ENCODE results near the gene COL23A1.

The COL23A1 gene

DNA sequence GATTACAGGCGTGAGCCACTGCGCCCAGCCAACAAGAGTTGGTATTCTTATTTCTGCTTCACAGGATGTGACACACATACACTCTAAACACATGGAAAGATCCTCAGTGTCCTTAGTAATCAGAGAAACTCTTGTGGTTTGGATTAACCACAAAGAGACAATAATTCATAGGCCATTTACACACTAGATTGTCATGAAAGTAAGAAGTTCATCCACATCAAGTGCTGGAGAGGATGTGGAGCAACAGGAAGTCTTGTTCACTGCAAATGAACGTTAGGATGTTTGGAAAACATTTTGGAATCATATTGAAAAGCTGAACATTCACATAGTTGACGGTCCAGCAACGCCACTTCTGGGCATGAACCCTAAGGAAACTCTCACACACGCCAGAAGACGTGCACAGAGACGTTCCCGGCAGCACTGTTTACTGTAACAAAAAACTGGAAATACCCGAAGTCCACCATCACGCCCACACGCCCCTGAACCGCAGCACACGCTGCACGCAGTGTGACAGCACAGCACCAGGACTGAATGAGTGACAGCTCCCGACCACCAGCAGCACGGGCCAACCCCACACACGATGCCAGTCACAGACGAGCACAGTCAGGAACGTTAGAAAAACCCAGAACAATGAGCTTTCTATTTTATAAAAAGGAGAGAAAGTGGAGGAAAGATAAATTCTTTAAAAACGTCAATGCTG lies 87.6 kb downstream of the COL23A1 start:
- Histone ChIP-seq H3K4me1 (ENCODE audit: control insufficient read depth in 5 of 5, insufficient read depth in 5 of 5, low read length in 5 of 5) (no peaks in the 10 kb centered on the region), H3K36me3 (ENCODE audit: control insufficient read depth in 5 of 5, insufficient read depth in 5 of 5, low read length in 5 of 5) (no peaks in the 10 kb centered on the region), H3K27ac (ENCODE audit: low read depth, low read length) (no peak overlapping the region), H3K4me3 (ENCODE audit: low read depth in 1 of 5, low read length in 5 of 5) (no peak overlapping the region), H3K9ac (ENCODE audit: low read length in 5 of 5) (no peak overlapping the region), H3K27me3 (ENCODE audit: control insufficient read depth in 5 of 5, insufficient read depth in 4 of 5, low read length in 5 of 5) (no peaks in the 10 kb centered on the region), H3K9me3 (ENCODE audit: control insufficient read depth in 5 of 5, low read length in 5 of 5) (peaks cover 0 to 13% (median 3%) of the 10 kb centered on the region in 5 donors)

DNA sequence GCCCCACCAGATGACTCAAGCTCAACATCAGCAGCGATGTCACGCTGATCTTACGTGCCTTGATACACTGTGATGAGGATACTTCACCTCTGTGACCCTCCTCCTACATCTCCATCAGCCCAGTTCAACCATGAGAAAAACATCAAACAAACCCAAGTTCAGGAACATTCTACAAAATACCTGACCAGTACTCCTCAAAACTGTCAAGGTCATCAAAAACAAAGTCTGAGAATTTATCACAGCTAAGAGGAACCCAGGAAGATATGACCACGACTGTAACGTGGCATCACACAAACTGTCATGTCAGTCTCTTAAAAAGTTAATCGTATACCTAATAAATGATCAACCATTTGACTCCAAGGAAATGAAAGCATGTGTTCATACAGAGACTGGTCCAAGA lies 90.8 kb downstream of the COL23A1 start:
- Histone ChIP-seq H3K9ac (ENCODE audit: low read length in 5 of 5) (no peak overlapping the region), H3K4me1 (ENCODE audit: control insufficient read depth in 5 of 5, insufficient read depth in 5 of 5, low read length in 5 of 5) (peaks cover 0 to 5% (median 0%) of the 10 kb centered on the region in 5 donors), H3K36me3 (ENCODE audit: control insufficient read depth in 5 of 5, insufficient read depth in 5 of 5, low read length in 5 of 5) (no peaks in the 10 kb centered on the region), H3K27ac (ENCODE audit: low read depth, low read length) (no peak overlapping the region), H3K4me3 (ENCODE audit: low read depth in 1 of 5, low read length in 5 of 5) (no peak overlapping the region), H3K9me3 (ENCODE audit: control insufficient read depth in 5 of 5, low read length in 5 of 5) (peaks cover 0 to 13% (median 2%) of the 10 kb centered on the region in 5 donors), H3K27me3 (ENCODE audit: control insufficient read depth in 5 of 5, insufficient read depth in 4 of 5, low read length in 5 of 5) (no peaks in the 10 kb centered on the region)

- no peak overlapping the region for H3K27ac ChIP-seq (ENCODE audit: low read depth, low read length)
- H3K4me1 ChIP-seq (ENCODE audit: control insufficient read depth in 5 of 5, insufficient read depth in 5 of 5, low read length in 5 of 5), result peaks cover 0 to 12% (median 0%) of the 10 kb centered on the region in 5 donors
- H3K4me3 ChIP-seq (ENCODE audit: low read depth in 1 of 5, low read length in 5 of 5), result no peak overlapping the region
- H3K36me3 ChIP-seq (ENCODE audit: control insufficient read depth in 5 of 5, insufficient read depth in 5 of 5, low read length in 5 of 5), result no peaks in the 10 kb centered on the region
- H3K9ac ChIP-seq (ENCODE audit: low read length in 5 of 5), result no peak overlapping the region
- H3K27me3 ChIP-seq (ENCODE audit: control insufficient read depth in 5 of 5, insufficient read depth in 4 of 5, low read length in 5 of 5), result no peaks in the 10 kb centered on the region
- peaks cover 0 to 11% (median under 1%) of the 10 kb centered on the region in 5 donors for H3K9me3 ChIP-seq (ENCODE audit: control insufficient read depth in 5 of 5, low read length in 5 of 5)
These were observed 93.6 kb downstream of the COL23A1 start for GRCh38 chr5:178496642-178497041.

DNA sequence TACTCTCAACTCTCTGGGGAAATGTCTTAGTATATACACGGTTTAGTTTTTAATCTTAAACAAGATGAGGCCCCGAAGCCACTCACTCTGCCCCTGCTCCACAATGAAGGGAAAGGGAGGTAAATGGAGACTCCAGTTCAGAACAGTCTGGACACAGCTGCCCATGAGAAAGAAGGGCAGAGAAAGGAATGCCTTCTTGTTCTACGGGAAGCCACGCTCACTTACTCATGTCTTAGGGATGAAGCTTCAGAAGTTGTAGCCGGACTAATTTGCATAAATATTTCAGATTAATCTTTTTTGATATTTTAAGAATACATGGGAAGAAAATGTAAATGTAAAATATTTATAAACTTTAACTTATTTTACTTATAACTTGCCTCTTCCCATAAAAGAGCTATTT lies 94.0 kb downstream of the COL23A1 start:
- Histone ChIP-seq H3K9ac (ENCODE audit: low read length in 5 of 5) (no peak overlapping the region), H3K36me3 (ENCODE audit: control insufficient read depth in 5 of 5, insufficient read depth in 5 of 5, low read length in 5 of 5) (no peaks in the 10 kb centered on the region), H3K27ac (ENCODE audit: low read depth, low read length) (no peak overlapping the region), H3K4me3 (ENCODE audit: low read depth in 1 of 5, low read length in 5 of 5) (no peak overlapping the region), H3K4me1 (ENCODE audit: control insufficient read depth in 5 of 5, insufficient read depth in 5 of 5, low read length in 5 of 5) (peaks cover 0 to 12% (median 0%) of the 10 kb centered on the region in 5 donors), H3K27me3 (ENCODE audit: control insufficient read depth in 5 of 5, insufficient read depth in 4 of 5, low read length in 5 of 5) (no peaks in the 10 kb centered on the region), H3K9me3 (ENCODE audit: control insufficient read depth in 5 of 5, low read length in 5 of 5) (peaks cover 0 to 9% (median 0%) of the 10 kb centered on the region in 5 donors)

DNA sequence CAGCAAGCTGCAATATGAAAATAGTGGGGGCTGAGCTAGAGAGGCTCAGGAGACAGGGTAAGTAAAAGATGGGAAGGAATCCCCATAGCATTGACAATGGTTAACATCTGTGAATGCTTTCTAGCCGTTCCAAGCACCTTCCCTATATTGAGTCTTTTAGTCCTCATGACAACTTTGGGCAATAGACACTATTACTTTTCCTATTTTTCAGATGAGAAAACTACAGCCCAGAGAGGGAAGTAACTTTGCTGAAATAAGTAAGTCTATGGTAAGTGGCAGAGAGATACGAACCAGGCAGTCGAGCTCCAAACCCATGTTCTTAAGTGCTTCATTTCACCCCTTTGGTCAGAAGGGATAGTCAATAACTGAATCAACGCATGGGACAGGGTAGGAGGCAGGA lies 94.5 kb downstream of the COL23A1 start:
- H3K27me3 ChIP-seq (ENCODE audit: control insufficient read depth in 5 of 5, insufficient read depth in 4 of 5, low read length in 5 of 5), result no peaks in the 10 kb centered on the region
- H3K36me3 ChIP-seq (ENCODE audit: control insufficient read depth in 5 of 5, insufficient read depth in 5 of 5, low read length in 5 of 5), result no peaks in the 10 kb centered on the region

GRCh38 chr5:178492278-178492677 lies 97.9 kb downstream of the COL23A1 start:
- no peak overlapping the region for H3K4me3 ChIP-seq (ENCODE audit: low read depth in 1 of 5, low read length in 5 of 5)
- H3K9me3 ChIP-seq (ENCODE audit: control insufficient read depth in 5 of 5, low read length in 5 of 5), result peaks cover 0 to 8% (median 7%) of the 10 kb centered on the region in 5 donors
- no peak overlapping the region for H3K27ac ChIP-seq (ENCODE audit: low read depth, low read length)
- no peak overlapping the region for H3K9ac ChIP-seq (ENCODE audit: low read length in 5 of 5)
- H3K36me3 ChIP-seq (ENCODE audit: control insufficient read depth in 5 of 5, insufficient read depth in 5 of 5, low read length in 5 of 5), result no peaks in the 10 kb centered on the region
- peaks cover 0 to 9% (median 6%) of the 10 kb centered on the region in 5 donors for H3K27me3 ChIP-seq (ENCODE audit: control insufficient read depth in 5 of 5, insufficient read depth in 4 of 5, low read length in 5 of 5)
- H3K4me1 ChIP-seq (ENCODE audit: control insufficient read depth in 5 of 5, insufficient read depth in 5 of 5, low read length in 5 of 5), result peaks cover 0 to 12% (median 0%) of the 10 kb centered on the region in 5 donors

More for the DNA sequence above, 94.5 kb downstream of the COL23A1 start:
- H3K9me3 ChIP-seq (ENCODE audit: control insufficient read depth in 5 of 5, low read length in 5 of 5), result peaks cover 0 to 9% (median 0%) of the 10 kb centered on the region in 5 donors
- H3K4me3 ChIP-seq (ENCODE audit: low read depth in 1 of 5, low read length in 5 of 5), result no peak overlapping the region
- H3K9ac ChIP-seq (ENCODE audit: low read length in 5 of 5), result no peak overlapping the region
- peaks cover 0 to 12% (median 0%) of the 10 kb centered on the region in 5 donors for H3K4me1 ChIP-seq (ENCODE audit: control insufficient read depth in 5 of 5, insufficient read depth in 5 of 5, low read length in 5 of 5)
- H3K27ac ChIP-seq (ENCODE audit: low read depth, low read length), result no peak overlapping the region

DNA sequence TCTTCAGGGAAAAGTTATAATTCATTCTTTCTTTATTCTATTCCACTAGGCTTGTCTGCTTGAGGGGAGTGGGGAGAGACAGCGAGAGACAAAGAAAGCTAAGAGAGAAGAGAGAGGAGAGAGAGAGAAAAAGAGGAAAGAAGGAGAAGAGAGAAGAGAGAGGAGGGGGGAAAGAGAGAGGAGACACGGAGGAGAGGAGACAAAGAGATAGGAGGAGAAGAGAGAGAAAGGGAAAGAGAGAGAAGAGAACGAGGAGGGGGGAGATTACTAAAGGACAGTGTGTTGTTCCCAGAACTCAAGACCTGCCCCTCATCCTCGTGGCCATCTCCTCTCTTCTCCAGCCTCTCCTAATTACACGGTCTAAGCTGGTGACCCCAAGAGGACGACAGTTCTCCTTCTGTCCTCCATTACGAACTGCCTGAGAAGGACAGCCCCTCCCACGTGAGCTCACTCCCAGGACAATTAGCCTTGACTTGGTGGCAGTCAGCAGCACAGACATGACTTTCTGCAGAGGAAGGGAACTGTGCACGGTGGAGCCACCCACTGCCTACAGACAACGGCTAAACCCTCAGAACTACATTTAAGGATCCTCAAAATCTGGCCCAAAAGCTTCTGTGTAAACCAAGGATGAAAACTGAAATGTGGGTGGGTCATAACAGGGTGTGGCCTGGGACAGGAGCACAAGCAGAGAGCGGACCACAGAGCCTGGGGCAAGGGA lies 99.1 kb downstream of the COL23A1 start:
- no peaks in the 10 kb centered on the region for H3K36me3 ChIP-seq (ENCODE audit: control insufficient read depth in 5 of 5, insufficient read depth in 5 of 5, low read length in 5 of 5)
- no peak overlapping the region for H3K27ac ChIP-seq (ENCODE audit: low read depth, low read length)
- H3K9me3 ChIP-seq (ENCODE audit: control insufficient read depth in 5 of 5, low read length in 5 of 5), result peaks cover 0 to 8% (median 7%) of the 10 kb centered on the region in 5 donors
- H3K27me3 ChIP-seq (ENCODE audit: control insufficient read depth in 5 of 5, insufficient read depth in 4 of 5, low read length in 5 of 5), result peaks cover 0 to 9% (median 6%) of the 10 kb centered on the region in 5 donors
- no peak overlapping the region for H3K4me3 ChIP-seq (ENCODE audit: low read depth in 1 of 5, low read length in 5 of 5)
- H3K4me1 ChIP-seq (ENCODE audit: control insufficient read depth in 5 of 5, insufficient read depth in 5 of 5, low read length in 5 of 5), result peaks cover 0 to 12% (median 0%) of the 10 kb centered on the region in 5 donors
- H3K9ac ChIP-seq (ENCODE audit: low read length in 5 of 5), result no peak overlapping the region

DNA sequence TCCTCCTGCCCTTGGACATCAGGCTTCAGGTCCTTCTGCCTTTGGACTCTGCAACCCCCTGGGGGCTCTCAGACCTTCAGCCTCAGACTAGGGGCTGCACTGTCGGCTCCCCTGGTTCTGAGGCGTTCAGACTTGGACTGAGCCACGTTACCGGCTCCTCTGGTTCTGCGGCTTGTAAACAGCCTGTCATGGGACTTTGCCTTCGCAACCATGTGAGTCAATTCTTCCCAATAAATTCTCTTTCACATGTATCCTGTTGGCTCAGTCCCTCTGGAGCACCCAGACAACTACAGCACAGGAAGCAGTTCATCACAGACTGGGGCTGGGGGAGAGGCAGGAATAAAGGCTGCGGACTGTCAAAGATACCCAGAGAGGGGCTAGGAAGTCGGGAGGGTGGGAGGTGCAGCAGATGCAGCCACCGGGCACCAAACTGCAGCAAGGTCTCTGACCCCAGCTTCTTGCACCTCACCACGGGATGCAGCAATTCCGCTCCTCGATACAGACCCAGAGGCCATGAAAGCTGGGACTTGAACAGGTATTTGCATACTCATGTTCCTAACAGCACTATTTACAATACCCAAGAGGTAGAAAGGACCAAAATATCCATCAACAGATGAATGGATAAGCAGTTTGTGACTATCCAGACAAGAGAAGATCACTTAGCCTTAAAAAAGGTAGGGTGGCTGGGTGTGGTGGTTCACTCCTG lies 100.8 kb downstream of the COL23A1 start:
- Histone ChIP-seq H3K36me3 (ENCODE audit: control insufficient read depth in 5 of 5, insufficient read depth in 5 of 5, low read length in 5 of 5) (no peaks in the 10 kb centered on the region), H3K4me1 (ENCODE audit: control insufficient read depth in 5 of 5, insufficient read depth in 5 of 5, low read length in 5 of 5) (peaks cover 0 to 8% (median 0%) of the 10 kb centered on the region in 5 donors), H3K27me3 (ENCODE audit: control insufficient read depth in 5 of 5, insufficient read depth in 4 of 5, low read length in 5 of 5) (peaks cover 0 to 9% (median 6%) of the 10 kb centered on the region in 5 donors), H3K27ac (ENCODE audit: low read depth, low read length) (no peak overlapping the region), H3K9ac (ENCODE audit: low read length in 5 of 5) (no peak overlapping the region), H3K9me3 (ENCODE audit: control insufficient read depth in 5 of 5, low read length in 5 of 5) (peaks cover 0 to 8% (median 7%) of the 10 kb centered on the region in 5 donors), H3K4me3 (ENCODE audit: low read depth in 1 of 5, low read length in 5 of 5) (peak overlapping the region in 1 of 5 donors; percentile 5)

DNA sequence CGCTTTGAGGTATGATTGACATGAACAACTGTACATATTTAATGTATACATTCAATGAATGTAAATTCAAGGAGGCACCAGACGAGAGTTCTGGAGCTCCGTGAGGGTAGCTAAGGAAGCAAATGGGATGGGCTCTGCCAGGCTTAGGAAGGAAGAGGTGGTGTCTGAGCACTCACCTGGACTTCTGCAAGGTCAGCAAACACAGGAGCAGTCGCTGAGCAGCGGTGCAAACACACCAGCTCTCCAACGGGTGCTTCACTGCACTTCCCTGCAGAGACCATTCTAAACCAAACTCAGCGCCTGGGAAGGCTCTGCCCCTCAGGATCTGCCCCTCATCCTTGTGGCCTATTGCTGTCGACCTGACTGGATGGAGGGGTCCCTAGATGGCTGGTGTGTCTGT lies 101.5 kb downstream of the COL23A1 start:
- peaks cover 0 to 9% (median 6%) of the 10 kb centered on the region in 5 donors for H3K27me3 ChIP-seq (ENCODE audit: control insufficient read depth in 5 of 5, insufficient read depth in 4 of 5, low read length in 5 of 5)
- no peak overlapping the region for H3K27ac ChIP-seq (ENCODE audit: low read depth, low read length)
- peaks cover 0 to 8% (median 7%) of the 10 kb centered on the region in 5 donors for H3K9me3 ChIP-seq (ENCODE audit: control insufficient read depth in 5 of 5, low read length in 5 of 5)

More for the DNA sequence above, 101.5 kb downstream of the COL23A1 start:
- Histone ChIP-seq H3K9ac (ENCODE audit: low read length in 5 of 5) (no peak overlapping the region), H3K4me1 (ENCODE audit: control insufficient read depth in 5 of 5, insufficient read depth in 5 of 5, low read length in 5 of 5) (peaks cover 0 to 2% (median 0%) of the 10 kb centered on the region in 5 donors), H3K36me3 (ENCODE audit: control insufficient read depth in 5 of 5, insufficient read depth in 5 of 5, low read length in 5 of 5) (no peaks in the 10 kb centered on the region), H3K4me3 (ENCODE audit: low read depth in 1 of 5, low read length in 5 of 5) (no peak overlapping the region)
